ENCODE data around the gene ZNF639. TPM values are rescaled to one million over a fixed set of nuclear protein-coding genes. Genes with fewer than 3 reads are reported as not detected.

ZNF639 gene, protein sequence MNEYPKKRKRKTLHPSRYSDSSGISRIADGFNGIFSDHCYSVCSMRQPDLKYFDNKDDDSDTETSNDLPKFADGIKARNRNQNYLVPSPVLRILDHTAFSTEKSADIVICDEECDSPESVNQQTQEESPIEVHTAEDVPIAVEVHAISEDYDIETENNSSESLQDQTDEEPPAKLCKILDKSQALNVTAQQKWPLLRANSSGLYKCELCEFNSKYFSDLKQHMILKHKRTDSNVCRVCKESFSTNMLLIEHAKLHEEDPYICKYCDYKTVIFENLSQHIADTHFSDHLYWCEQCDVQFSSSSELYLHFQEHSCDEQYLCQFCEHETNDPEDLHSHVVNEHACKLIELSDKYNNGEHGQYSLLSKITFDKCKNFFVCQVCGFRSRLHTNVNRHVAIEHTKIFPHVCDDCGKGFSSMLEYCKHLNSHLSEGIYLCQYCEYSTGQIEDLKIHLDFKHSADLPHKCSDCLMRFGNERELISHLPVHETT
- total RNA-seq: 41.2 and 45.7 TPM in 2 replicates

DNA sequence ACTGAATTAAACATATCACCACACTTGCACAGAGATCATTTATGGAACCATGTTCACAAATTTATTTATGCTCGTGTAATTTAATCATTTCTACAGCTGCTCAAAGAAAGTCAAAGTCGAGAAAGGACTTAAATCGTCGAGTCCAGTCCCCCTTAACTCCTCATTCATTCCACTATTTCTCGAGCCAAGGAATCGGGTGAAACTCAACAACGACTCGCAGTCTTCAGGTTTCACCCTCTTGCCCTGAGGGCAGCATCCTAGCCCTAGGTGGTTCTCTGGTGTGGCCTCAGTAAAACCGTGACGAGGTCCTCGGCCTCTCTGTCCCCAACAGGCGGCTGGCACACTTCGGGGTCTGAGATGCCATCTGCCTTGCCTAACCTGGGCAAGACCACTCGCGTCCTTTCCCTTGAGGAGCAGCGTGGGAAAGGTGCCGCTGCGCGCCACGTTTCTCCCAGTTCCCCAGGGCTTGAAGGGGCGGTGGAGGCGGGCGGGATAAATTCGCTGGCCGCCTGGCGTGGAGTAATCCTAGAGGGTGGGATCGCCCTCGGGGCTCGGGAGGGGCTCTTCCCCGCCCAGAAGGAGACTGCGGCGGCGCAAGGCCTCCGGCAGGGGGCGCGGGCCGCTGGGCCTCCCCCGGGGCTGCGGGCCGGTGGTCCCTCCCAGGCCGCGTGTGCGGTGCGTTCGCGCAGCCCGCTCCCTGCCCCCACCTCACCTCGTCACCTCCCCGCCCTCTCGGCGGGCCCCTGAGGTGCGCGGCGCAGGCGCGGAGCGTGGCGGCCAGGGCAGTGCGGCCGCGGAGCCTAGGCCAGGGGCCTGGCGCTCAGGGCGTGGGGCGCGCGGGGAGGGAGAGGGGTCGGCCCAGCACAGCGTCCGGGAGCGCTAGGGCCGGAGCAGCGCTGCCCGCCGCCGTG lies at the start of gene ZNF639:
Gene ZNF639, plus strand, starts transcription at position 746 of the 911 bp plus-strand sequence. CDS start 5,263 bp downstream, outside the sequence.

DNA sequence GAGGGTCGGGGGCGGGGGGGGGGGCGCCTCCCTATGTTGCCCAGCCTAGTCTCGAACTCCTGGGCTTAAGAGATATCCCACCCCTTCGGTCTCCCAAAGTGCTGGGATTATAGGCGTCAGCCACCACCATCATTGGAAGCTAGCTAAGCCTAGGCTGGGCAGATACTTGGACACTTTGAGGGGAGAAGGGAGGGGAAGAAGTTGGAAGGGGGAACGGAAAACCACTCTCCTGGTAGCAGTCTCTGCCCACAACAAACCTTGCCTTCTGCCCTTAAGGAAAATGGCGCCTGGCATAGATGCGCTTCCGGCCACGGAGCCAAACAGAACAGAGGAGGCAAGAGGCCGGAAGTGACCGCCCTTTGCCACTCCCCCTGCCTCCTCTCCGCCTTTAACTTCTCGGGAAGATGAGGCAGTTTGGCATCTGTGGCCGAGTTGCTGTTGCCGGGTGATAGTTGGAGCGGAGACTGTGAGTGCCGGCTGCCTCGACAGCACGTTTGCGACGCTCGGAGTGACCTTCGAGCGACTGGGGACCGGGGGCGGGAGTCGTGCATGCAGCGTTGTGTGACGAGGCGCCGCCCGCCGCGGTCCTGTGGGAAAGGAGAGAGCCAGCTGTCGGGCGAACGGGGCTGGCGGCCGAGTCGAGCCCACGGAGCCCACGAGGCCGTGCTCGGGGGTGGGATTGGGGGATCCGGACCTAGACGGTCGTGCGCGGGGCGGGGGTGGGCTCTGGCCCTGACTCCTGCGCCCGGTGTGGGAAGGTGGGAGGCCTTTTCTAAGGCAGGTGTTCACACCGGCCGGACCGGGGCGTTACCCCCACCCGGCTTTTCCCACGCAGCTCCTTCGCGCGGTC lies 24.7 kb downstream of the ZNF639 start, which contains the start of gene MFN1:
Gene MFN1, plus strand, starts transcription at position 365 of the 850 bp plus-strand sequence. CDS start 1,143 bp downstream, outside the sequence.

Other genes with a start within 250 kb of the ZNF639 start
- 12.8 and 13.1 TPM in 2 replicates for gene PIK3CA, start 174.7 kb upstream of the ZNF639 start, total RNA-seq
- under 0.01 and 1.4 TPM in 2 replicates for gene KCNMB3, start 71.9 kb upstream of the ZNF639 start, total RNA-seq
- gene MFN1, start 24.7 kb downstream of the ZNF639 start, total RNA-seq: 19.5 and 26.5 TPM in 2 replicates
- gene GNB4, start 128.4 kb downstream of the ZNF639 start, total RNA-seq: 47.5 and 50.4 TPM in 2 replicates
- gene ACTL6A, start 239.9 kb downstream of the ZNF639 start, total RNA-seq: 60.9 and 64.4 TPM in 2 replicates

Measured in epithelial cell of alveolus of lung (primary cell).